ENCODE results near the gene CCDC177.

The CCDC177 gene

GRCh38 chr14:69567563-69567962 lies 7.1 kb downstream of the CCDC177 start:
- no peak for DNase-seq (ENCODE audit: low spot score)

GRCh38 chr14:69561893-69562292 lies 12.8 kb downstream of the CCDC177 start:
- no peak for DNase-seq (ENCODE audit: low spot score)

- no peak for DNase-seq (ENCODE audit: low spot score)
Observed at GRCh38 chr14:69560826-69561225, 13.8 kb downstream of the CCDC177 start.

GRCh38 chr14:69559581-69560011 lies 15.1 kb downstream of the CCDC177 start:
- peak; percentile 30 for DNase-seq (ENCODE audit: low spot score)

- DNase-seq (ENCODE audit: low spot score), result no peak
Observed at GRCh38 chr14:69558774-69559173, 15.9 kb downstream of the CCDC177 start.

GRCh38 chr14:69554500-69554899 lies 20.2 kb downstream of the CCDC177 start:
- DNase-seq (ENCODE audit: low spot score), result no peak

- DNase-seq (ENCODE audit: low spot score), result no peak
Observed at GRCh38 chr14:69553252-69553651, 21.4 kb downstream of the CCDC177 start.

- DNase-seq (ENCODE audit: low spot score), result no peak
Observed at GRCh38 chr14:69551511-69551910, 23.2 kb downstream of the CCDC177 start.

GRCh38 chr14:69548566-69548965 lies 26.1 kb downstream of the CCDC177 start:
- DNase-seq (ENCODE audit: low spot score), result no peak

- DNase-seq (ENCODE audit: low spot score), result peak; percentile 5
Observed at GRCh38 chr14:69547701-69548348, 26.8 kb downstream of the CCDC177 start.

GRCh38 chr14:69543341-69544115 lies 31.1 kb downstream of the CCDC177 start:
- no peak for DNase-seq (ENCODE audit: low spot score)

GRCh38 chr14:69542311-69542710 lies 32.4 kb downstream of the CCDC177 start:
- DNase-seq (ENCODE audit: low spot score), result no peak

- DNase-seq (ENCODE audit: low spot score), result no peak
Observed at GRCh38 chr14:69540654-69541335, 33.9 kb downstream of the CCDC177 start.

- no peak for DNase-seq (ENCODE audit: low spot score)
Observed at GRCh38 chr14:69539631-69540410, 34.9 kb downstream of the CCDC177 start.

GRCh38 chr14:69538766-69539165 lies 35.9 kb downstream of the CCDC177 start:
- no peak for DNase-seq (ENCODE audit: low spot score)

- no peak for DNase-seq (ENCODE audit: low spot score)
Observed at GRCh38 chr14:69537900-69538299, 36.8 kb downstream of the CCDC177 start.

GRCh38 chr14:69536971-69537370 lies 37.7 kb downstream of the CCDC177 start:
- no peak for DNase-seq (ENCODE audit: low spot score)

- DNase-seq (ENCODE audit: low spot score), result peak; percentile 34
Observed at GRCh38 chr14:69535230-69535848, 39.3 kb downstream of the CCDC177 start.

GRCh38 chr14:69532561-69533340 lies 41.9 kb downstream of the CCDC177 start:
- no peak for DNase-seq (ENCODE audit: low spot score)

GRCh38 chr14:69531135-69531534 lies 43.5 kb downstream of the CCDC177 start:
- no peak for DNase-seq (ENCODE audit: low spot score)

- DNase-seq (ENCODE audit: low spot score), result no peak
Observed at GRCh38 chr14:69530095-69530494, 44.6 kb downstream of the CCDC177 start.
